AG04449 (cell line): ENCODE measurements around the gene ALX4.
A peak's percentile ranks its signal among the peaks of the same experiment; 100 is the strongest.

Experiments
- CTCF ChIA-PET: fragments of 350-600 bp; formaldehyde crosslinking; extraction: SDS; loops from one replicate; lab custom pipeline; 2021; ENCODE audit warnings: antibody characterized with exemption; lab: Yijun Ruan, JAX
- POLR2A ChIA-PET: fragments of 400-600, 350-600 bp; formaldehyde crosslinking; extraction: SDS; loops from one replicate; lab custom pipeline; 2020; ENCODE audit warnings: antibody characterized with exemption, inconsistent platforms; lab: Yijun Ruan, JAX
- DNase-seq: peaks from one replicate; pipeline ENCODE4 v3.0.0-alpha.2; 2010; ENCODE audit warnings: low read depth, low spot score
- H3K4me3 ChIP-seq: 2 replicates; pipeline ENCODE4 v1.5.1; 2011; ENCODE audit warnings: low read depth, mild to moderate bottlenecking, control low read depth, low read length
- CTCF ChIP-seq: IDR thresholded peaks from one replicate; pipeline ENCODE4 v1.5.1; 2011; ENCODE audit warnings: mild to moderate bottlenecking, moderate library complexity, low read length, control low read depth, inconsistent platforms; ENCODE audit not compliant: insufficient read depth; ENCODE audit errors: missing control alignments

The ALX4 gene

DNA sequence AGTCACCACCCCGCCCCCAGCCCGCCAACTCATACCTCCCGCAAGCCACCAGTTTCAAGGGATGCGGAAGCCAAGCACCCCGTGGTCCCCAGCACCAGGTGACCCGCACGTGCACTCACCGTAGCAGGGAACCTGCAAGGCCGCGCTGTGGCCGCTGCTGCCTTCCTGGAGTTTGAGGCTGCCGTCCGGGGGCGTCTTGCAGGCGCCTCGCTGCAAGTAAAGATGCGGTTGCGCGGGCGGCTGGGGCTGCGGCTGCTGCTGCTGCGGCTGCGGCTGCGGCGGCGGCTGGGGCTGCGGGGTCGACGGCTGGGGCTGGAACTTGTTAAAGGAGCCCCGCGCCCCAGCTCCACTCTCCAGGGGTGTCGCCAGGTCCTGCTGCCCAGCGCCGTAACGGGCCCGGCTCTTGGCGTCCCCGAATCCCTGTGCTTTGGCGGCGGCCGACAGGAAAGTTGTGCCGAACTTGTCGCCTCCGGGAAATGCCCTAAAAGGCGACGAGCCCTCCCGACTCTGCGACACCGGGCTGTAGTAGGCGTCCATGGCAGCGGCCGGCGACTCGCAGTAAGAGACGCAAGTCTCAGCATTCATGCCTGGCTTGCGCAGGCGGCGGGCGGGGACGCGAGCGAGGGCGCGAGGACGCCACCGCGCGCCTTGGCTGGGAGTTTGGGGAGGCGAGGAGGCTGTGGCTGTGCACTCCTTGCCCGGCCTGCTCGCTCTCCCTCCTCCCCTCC, at the start of gene ALX4:
Gene ALX4, minus strand, starts transcription at position 662 of the 728 bp plus-strand sequence. Its CDS starts 77 bp downstream, at position 585.
- ChIA-PET POLR2A (no interaction called here), CTCF (interaction anchor here (4.6 kb wide), 1 partner anchor 24 kb away, joined by 17 read pairs; no protein-coding TSS in a partner anchor)
- peak within 1 kb of the TSS; percentile 59 for H3K4me3 ChIP-seq
- TF ChIP-seq CTCF: no peak
- DNase-seq: no peak

DNA sequence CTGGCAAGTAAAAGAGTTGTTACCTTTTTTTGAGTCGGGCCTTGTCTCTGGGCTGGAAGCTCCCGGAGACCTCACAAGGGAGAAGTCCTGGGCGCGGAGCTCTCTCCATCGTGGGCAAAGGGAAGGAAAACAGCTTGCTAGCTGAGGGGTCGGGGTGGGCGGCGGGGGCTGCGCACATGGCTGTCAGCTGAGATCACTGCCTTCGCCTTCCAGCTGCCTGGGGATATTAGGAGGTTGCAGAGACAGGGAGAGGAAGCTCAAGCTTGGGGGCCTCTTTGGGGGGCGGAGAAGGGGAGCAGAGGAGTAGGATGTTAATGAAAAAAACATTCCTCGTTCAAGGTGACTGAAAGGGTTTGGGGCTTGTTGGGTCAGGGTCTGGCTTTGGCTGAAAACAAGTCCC, 49.2 kb upstream of the ALX4 start:
- CTCF ChIA-PET: no interaction called here
- POLR2A ChIA-PET: no interaction called here
- no peak overlapping the region for H3K4me3 ChIP-seq
- TF ChIP-seq CTCF: no peak
- DNase-seq: no peak

DNA sequence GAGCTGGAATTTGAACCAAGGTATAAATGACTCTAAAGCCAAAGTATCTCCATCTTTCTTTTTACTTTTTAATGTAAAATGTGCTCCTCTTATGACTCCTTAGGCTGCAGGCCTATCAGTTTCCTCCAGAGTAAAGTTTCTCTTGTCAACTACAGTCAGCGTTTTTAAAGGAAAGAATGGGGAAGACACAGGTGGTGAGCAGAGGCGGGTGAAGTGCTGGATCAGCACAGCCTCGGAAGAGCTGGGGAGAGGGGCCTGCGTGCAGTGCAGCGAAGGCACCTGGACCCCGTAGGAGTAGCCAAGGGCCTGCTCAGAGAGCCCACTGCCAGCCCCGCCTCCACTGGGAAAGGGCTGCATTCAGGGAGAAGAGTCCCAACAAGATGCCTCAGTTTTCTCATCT, 48.8 kb upstream of the ALX4 start:
- CTCF ChIA-PET: no interaction called here
- no peak overlapping the region for H3K4me3 ChIP-seq
- TF ChIP-seq CTCF: no peak
- POLR2A ChIA-PET: no interaction called here
- DNase-seq: no peak

GRCh38 chr11:44357711-44358110, 47.8 kb upstream of the ALX4 start:
- no peak overlapping the region for H3K4me3 ChIP-seq
- ChIA-PET CTCF (interaction anchor here (1.5 kb wide), 1 partner anchor 178 kb away, joined by 3 read pairs; no protein-coding TSS in a partner anchor), POLR2A (no interaction called here)
- no peak for DNase-seq
- no peak for TF ChIP-seq CTCF

DNA sequence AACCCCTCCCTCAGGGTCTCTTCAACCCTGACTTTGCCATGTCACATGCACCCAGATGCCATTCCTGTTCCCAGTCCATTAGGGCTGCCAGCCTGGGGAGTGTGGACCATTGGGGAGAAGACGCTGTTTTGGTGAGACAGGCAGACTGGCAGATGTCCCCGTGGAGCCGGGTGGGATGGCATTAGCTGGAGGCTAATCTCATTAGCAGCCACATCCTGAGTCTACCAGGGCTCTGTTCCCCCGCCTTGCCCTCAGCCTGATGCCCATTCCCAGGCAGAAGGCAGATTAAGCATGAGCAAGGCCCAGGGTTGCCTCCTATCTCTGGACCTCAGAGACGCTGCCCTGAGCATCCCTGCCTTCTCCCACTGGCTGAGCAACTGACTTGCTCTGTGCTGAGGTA, 46.4 kb upstream of the ALX4 start:
- no peak for DNase-seq
- no peak overlapping the region for H3K4me3 ChIP-seq
- ChIA-PET CTCF (no interaction called here), POLR2A (no interaction called here)
- TF ChIP-seq CTCF: no peak

DNA sequence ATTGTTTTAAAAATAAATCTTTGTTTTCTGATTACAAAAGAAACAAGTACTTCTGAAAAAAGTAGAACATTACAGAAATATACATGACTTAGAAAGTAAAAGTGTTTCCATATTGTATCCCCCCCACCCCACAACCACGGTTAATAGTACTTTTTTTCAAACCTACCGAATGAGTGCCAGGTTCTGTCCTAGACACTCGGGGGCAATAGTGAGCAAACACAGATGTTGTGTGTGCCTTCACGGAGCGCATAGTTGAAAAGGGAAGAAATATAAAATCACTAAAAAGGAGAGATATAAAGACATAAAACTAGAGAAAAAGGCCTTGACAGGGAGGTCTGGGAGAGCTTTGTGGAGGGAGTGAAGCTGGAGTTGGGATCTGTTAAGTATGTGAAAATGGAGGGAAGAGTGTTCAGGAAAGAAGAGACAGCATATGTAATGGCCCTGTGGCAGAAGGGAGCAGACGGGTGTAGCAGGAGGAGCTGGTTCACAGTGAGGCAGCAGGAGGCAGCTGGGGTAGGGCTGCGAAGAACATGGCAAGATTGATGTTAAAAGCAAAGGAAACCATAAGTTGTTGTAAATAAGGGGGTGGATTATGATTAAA, 42.1 kb upstream of the ALX4 start:
- CTCF ChIA-PET: no interaction called here
- no peak for TF ChIP-seq CTCF
- POLR2A ChIA-PET: no interaction called here
- H3K4me3 ChIP-seq: no peak overlapping the region
- no peak for DNase-seq
